ENCODE results near the gene WDFY2. TPM values are rescaled to one million over a fixed set of nuclear protein-coding genes. Genes with fewer than 3 reads are reported as not detected.

WDFY2 gene
- total RNA-seq, 4 donors from 2014 or later = 17.6 to 36.4 (median 22.0) TPM

DNA sequence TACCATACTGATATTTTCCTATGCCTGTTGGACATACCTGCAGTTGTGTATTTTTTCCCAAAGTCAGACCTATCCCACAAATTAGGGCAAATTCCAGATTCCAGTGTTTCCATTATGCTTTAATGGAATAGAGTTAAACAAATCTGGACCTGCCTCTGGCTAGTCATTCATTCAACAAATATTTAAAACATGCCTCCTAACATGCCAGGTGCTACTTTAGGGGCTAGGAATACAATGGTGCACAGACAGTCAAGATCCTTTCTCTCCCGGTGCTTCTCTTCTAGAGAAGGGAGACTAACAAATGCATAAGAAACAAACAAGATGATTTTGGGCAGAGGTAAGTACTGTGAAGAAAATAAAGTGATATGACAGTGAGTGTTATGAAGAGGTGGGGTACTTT is 7.5 kb upstream of the WDFY2 start:
- TF ChIP-seq, protein P1, sequence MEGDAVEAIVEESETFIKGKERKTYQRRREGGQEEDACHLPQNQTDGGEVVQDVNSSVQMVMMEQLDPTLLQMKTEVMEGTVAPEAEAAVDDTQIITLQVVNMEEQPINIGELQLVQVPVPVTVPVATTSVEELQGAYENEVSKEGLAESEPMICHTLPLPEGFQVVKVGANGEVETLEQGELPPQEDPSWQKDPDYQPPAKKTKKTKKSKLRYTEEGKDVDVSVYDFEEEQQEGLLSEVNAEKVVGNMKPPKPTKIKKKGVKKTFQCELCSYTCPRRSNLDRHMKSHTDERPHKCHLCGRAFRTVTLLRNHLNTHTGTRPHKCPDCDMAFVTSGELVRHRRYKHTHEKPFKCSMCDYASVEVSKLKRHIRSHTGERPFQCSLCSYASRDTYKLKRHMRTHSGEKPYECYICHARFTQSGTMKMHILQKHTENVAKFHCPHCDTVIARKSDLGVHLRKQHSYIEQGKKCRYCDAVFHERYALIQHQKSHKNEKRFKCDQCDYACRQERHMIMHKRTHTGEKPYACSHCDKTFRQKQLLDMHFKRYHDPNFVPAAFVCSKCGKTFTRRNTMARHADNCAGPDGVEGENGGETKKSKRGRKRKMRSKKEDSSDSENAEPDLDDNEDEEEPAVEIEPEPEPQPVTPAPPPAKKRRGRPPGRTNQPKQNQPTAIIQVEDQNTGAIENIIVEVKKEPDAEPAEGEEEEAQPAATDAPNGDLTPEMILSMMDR (IDR thresholded peaks at IDR 0.05; ENCODE audit: low read depth) = no peak

GRCh38 chr13:51577690-51578089 is 6.6 kb upstream of the WDFY2 start:
- TF ChIP-seq, protein P1 (IDR thresholded peaks at IDR 0.05; ENCODE audit: low read depth) = no peak

GRCh38 chr13:51579676-51580075 is 4.6 kb upstream of the WDFY2 start:
- TF ChIP-seq, protein P1 (IDR thresholded peaks at IDR 0.05; ENCODE audit: low read depth) = no peak

DNA sequence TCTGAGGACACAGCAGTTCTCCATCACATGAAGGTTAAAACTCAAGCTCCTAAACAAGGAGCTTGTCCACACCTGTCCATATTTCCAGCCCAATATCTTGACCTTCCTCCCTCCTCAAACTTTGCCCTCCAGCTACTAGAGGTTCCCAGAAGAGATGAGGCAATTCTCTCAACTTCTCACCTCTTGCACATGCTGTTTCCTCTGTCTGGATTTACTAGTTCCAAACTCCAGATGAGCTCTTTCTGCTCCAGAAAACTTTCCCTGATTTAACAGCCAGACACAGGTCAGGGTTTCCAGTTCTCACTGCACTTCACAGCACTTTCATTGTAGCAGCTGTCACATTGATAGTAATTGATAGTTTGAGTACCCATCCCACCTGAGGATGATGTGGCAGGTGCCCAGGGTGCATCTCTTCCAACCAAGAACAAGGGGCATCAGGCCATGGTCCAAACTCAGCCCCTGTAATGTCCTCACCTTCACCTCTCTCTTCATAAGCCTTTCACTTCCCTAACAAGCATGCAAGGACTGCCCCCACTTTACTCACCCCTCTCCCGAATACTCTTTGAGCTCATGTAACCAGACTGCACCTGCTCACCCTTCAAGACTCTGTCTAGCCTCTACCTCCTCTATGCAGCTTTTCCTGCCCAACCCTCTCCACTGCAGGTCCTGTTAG is 3.0 kb upstream of the WDFY2 start:
- TF ChIP-seq, protein P1 (IDR thresholded peaks at IDR 0.05; ENCODE audit: low read depth) = no peak

GRCh38 chr13:51583469-51583874 is 790 bp upstream of the WDFY2 start:
- TF ChIP-seq, protein P1 (IDR thresholded peaks at IDR 0.05; ENCODE audit: low read depth) = no peak

GRCh38 chr13:51584731-51585672 is 740 bp downstream of the WDFY2 start:
- TF ChIP-seq, protein P1 (IDR thresholded peaks at IDR 0.05; ENCODE audit: low read depth) = no peak

DNA sequence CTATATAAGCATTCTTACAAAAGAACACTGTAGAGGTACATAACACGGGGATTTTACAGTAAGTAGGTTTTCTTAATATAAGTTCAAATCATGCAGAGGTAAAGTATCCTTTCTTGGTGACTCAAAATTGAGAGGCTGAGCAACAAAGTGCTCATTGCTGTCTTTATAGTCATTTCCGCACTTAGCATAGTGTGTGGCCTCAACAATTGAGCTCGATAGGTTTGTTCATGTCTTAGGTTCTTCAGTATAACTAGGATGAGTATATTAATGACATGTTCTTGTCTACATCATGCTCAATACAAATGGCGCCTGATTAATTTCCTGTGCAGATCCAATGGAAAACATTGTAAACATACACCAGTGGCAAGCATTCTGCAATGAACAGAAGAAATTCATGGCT is 1.4 kb downstream of the WDFY2 start:
- TF ChIP-seq, protein P1 (IDR thresholded peaks at IDR 0.05; ENCODE audit: low read depth) = no peak

Measured in subcutaneous adipose tissue (tissue), 4 donors.